Tibial nerve (tissue), 4 donors: ENCODE results near the gene S100PBP. TPM values are rescaled to one million over a fixed set of nuclear protein-coding genes. Genes with fewer than 3 reads are reported as not detected.

Experiments
- DNase-seq, 2 donors: peaks; one replicate each; pipeline ENCODE4 v3.0.0-alpha.2; 2019; ENCODE audit warnings: low spot score in 2 of 2
- H3K27ac ChIP-seq, 4 donors: fragments of 200-600 bp; sonication (generic) in 3 of 4; one replicate each; pipeline ENCODE4 v1.5.1; 2017 to 2019; ENCODE audit warnings: mild to moderate bottlenecking in 1 of 4
- H3K27me3 ChIP-seq, 2 donors: fragments of 200-600 bp; sonication (generic) in 1 of 2; one replicate each; pipeline versions ENCODE4 v1.5.1 to v1.6.0; 2017 to 2019
- H3K36me3 ChIP-seq, 3 donors: fragments of 200-600 bp; sonication (generic); one replicate each; pipeline ENCODE4 v1.5.1; 2018 to 2019
- H3K4me1 ChIP-seq, 4 donors: fragments of 200-600 bp; sonication (generic) in 3 of 4; one replicate each; pipeline ENCODE4 v1.5.1; 2017 to 2019
- H3K4me3 ChIP-seq, 4 donors: fragments of 200-600 bp; sonication (generic) in 3 of 4; one replicate each; pipeline ENCODE4 v1.5.1; 2017 to 2019; ENCODE audit warnings: mild to moderate bottlenecking in 1 of 4, moderate library complexity in 1 of 4
- H3K9me3 ChIP-seq, 4 donors: fragments of 200-600 bp; sonication (generic) in 3 of 4; one replicate each; pipeline ENCODE4 v1.5.1; 2017 to 2019
- CTCF ChIP-seq, 5 experiments: fragments of 200-600 bp in 3 of 5; fragments of 450-650 bp in 2 of 5; sonication (generic) in 3 of 5; IDR thresholded peaks; one replicate each; pipeline ENCODE4 v1.5.1; 2016 to 2019; ENCODE audit warnings: antibody characterized with exemption in 5 of 5, mild to moderate bottlenecking in 3 of 5, moderate library complexity in 2 of 5
- EP300 ChIP-seq, 2 donors: sonication (generic); formaldehyde crosslinking; IDR thresholded peaks; one replicate each; pipeline ENCODE4 v1.6.1; 2017; ENCODE audit warnings: antibody characterized with exemption in 2 of 2, mild to moderate bottlenecking in 1 of 2
- POLR2A ChIP-seq, 2 donors: fragments of 450-650 bp; IDR thresholded peaks; one replicate each; pipeline ENCODE4 v1.6.1; 2017; ENCODE audit warnings: antibody characterized with exemption in 2 of 2, mild to moderate bottlenecking in 2 of 2, moderate library complexity in 2 of 2
- WGBS, 2 donors: methylation state at CpG; one replicate each; pipeline ENCODE4 v1.1.5; 2018; 5-methylcytosine and 5-hydroxymethylcytosine counted together
- total RNA-seq, 4 donors: library from RNA; depleted of rRNA; stranded (reverse); fragments of >200 nt; gene quantifications; one replicate each; pipeline ENCODE4 v1.1.0, GENCODE V29; 2016

S100PBP gene
- total RNA-seq, 4 donors from 2014 or later: 24.0 to 55.5 (median 33.4) TPM

- peaks cover 0 to 22% of the 10 kb centered on the region in 2 donors for H3K27me3 ChIP-seq
- WGBS, 2 donors: 71 to 74% methylated on average over 6 to 7 of the region's 7 CpGs
- no peak for DNase-seq
- peaks cover 0 to 16% (median 3%) of the 10 kb centered on the region in 4 donors for H3K4me1 ChIP-seq
- no peak overlapping the region for H3K27ac ChIP-seq
- TF ChIP-seq POLR2A (IDR thresholded peaks at IDR 0.05) (no peak), EP300 (IDR thresholded peaks at IDR 0.05) (no peak), CTCF (IDR thresholded peaks at IDR 0.05) (no peak)
- no peaks in the 10 kb centered on the region for H3K9me3 ChIP-seq
- no peak overlapping the region for H3K4me3 ChIP-seq
- no peaks in the 10 kb centered on the region for H3K36me3 ChIP-seq
Observed at GRCh38 chr1:32899586-32900296, 82.3 kb downstream of the S100PBP start.

GRCh38 chr1:32900371-32900955 lies 83.0 kb downstream of the S100PBP start:
- no peak for DNase-seq
- Histone ChIP-seq H3K27me3 (peaks cover 0 to 22% of the 10 kb centered on the region in 2 donors), H3K36me3 (no peaks in the 10 kb centered on the region), H3K4me1 (peaks cover 0 to 16% (median 3%) of the 10 kb centered on the region in 4 donors), H3K9me3 (no peaks in the 10 kb centered on the region), H3K27ac (peak overlapping the region in 2 of 4 donors; percentile 3 to 54), H3K4me3 (peak overlapping the region; percentile 44 to 58 (median 56))
- no peak for TF ChIP-seq POLR2A (IDR thresholded peaks at IDR 0.05)
- TF ChIP-seq CTCF (IDR thresholded peaks at IDR 0.05): no peak
- no peak for TF ChIP-seq EP300 (IDR thresholded peaks at IDR 0.05)
- WGBS, 2 donors: 22 to 23% methylated on average over 20 to 22 of the region's 22 CpGs

- peak within 1 kb of the TSS in 2 of 4 donors; percentile 52 to 77 for H3K27ac ChIP-seq
- peak within 1 kb of the TSS; percentile 51 to 58 (median 56) for H3K4me3 ChIP-seq
- WGBS, 2 donors: 1 to 4% methylated on average over 12 to 79 of the region's 92 CpGs
- H3K9me3 ChIP-seq: no peaks in the 10 kb centered on the region
- H3K27me3 ChIP-seq: peaks cover 0 to 22% of the 10 kb centered on the region in 2 donors
- DNase-seq: no peak
- H3K4me1 ChIP-seq: peaks cover 0 to 16% (median 3%) of the 10 kb centered on the region in 4 donors
- no peaks in the 10 kb centered on the region for H3K36me3 ChIP-seq
- no peak for TF ChIP-seq POLR2A (IDR thresholded peaks at IDR 0.05)
- peak in 1 of 5 experiments; percentile 12 for TF ChIP-seq CTCF (IDR thresholded peaks at IDR 0.05)
Observed at GRCh38 chr1:32900956-32901822, 83.7 kb downstream of the S100PBP start, which contains the start of gene TMEM54. Gene TMEM54 (minus strand): TSS chr1:32901389. CDS start chr1:32901238, 151 bp downstream.

- 46 to 50% methylated on average over 23 to 24 of the region's 24 CpGs for WGBS, 2 donors
- DNase-seq: no peak
- Histone ChIP-seq H3K4me3 (peak overlapping the region; percentile 42 to 58 (median 54)), H3K9me3 (no peaks in the 10 kb centered on the region), H3K36me3 (no peaks in the 10 kb centered on the region), H3K27ac (peak overlapping the region in 2 of 4 donors; percentile 52 to 77), H3K27me3 (peaks cover 0 to 22% of the 10 kb centered on the region in 2 donors), H3K4me1 (peaks cover 0 to 16% (median 3%) of the 10 kb centered on the region in 4 donors)
- TF ChIP-seq EP300 (IDR thresholded peaks at IDR 0.05): no peak
- no peak for TF ChIP-seq CTCF (IDR thresholded peaks at IDR 0.05)
- no peak for TF ChIP-seq POLR2A (IDR thresholded peaks at IDR 0.05)
Observed at GRCh38 chr1:32901823-32902534, 84.5 kb downstream of the S100PBP start.
